HepG2 (cell line): ENCODE data around the gene RPL32. TPM values are rescaled to one million over a fixed set of nuclear protein-coding genes. Genes with fewer than 3 reads are reported as not detected.

ENCODE experiments used
- ATAC-seq: fragments of 200-7000 bp; cut with Tn5 transposase; 3 replicates; pipeline ENCODE4 v1.9.1; 2020; ENCODE audit warnings: mild to moderate bottlenecking, moderate library complexity
- BruUV-seq: library from RNA; stranded (reverse); fragments of 400-500 nt; replicated peaks from 2 replicates; lab custom pipeline; 2021; lab: Mats Ljungman, UMichigan
- CTCF ChIA-PET: fragments of 300-600 bp; formaldehyde crosslinking; extraction: SDS; loops from one replicate; lab custom pipeline; 2021; ENCODE audit warnings: low total read pairs, inconsistent platforms, low intra/inter-chr PET ratio; lab: Yijun Ruan, JAX
- POLR2A ChIA-PET: fragments of 350-600 bp; sonication (Branson Sonifier 250); formaldehyde crosslinking; loops from one replicate; lab custom pipeline; 2020; ENCODE audit warnings: antibody characterized with exemption, inconsistent platforms; lab: Yijun Ruan, JAX
- DNase-seq: peaks from one replicate; pipeline ENCODE4 v3.0.0-alpha.2; 2015; ENCODE audit warnings: low spot score
- FAIRE-seq: peaks from 3 replicates; lab custom pipeline; 2011; peaks lifted over from hg19 to GRCh38; lab: Jason Lieb, UNC
- H2AFZ ChIP-seq: one replicate; pipeline ENCODE4 v1.6.1; 2011; ENCODE audit warnings: low read length, inconsistent platforms
- H3K27ac ChIP-seq: fragments of 300-600 bp; 3 replicates; pipeline ENCODE4 v1.8.0; 2011; ENCODE audit warnings: mixed run types, mild to moderate bottlenecking, mixed read lengths, low read length, inconsistent platforms; ENCODE audit not compliant: insufficient read depth; ENCODE audit errors: extremely low read length
- H3K27me3 ChIP-seq, 2 experiments: fragments of 200-600 bp in 1 of 2; 2 replicates in 1 of 2; 3 replicates in 1 of 2; pipeline versions ENCODE4 v1.6.0 to v1.8.0; 2011; ENCODE audit warnings: low read length in 2 of 2, mild to moderate bottlenecking in 2 of 2, moderate library complexity in 2 of 2, inconsistent platforms in 1 of 2; ENCODE audit not compliant: insufficient read depth in 2 of 2, control insufficient read depth in 1 of 2
- H3K36me3 ChIP-seq, 2 experiments: fragments of 200-600 bp in 1 of 2; replicated peaks in 1 of 2; 2 replicates in 1 of 2; 3 replicates in 1 of 2; pipeline versions ENCODE4 v1.5.1 to v1.8.0; 2011; ENCODE audit warnings: low read length in 2 of 2, inconsistent platforms in 1 of 2; ENCODE audit not compliant: insufficient read depth in 2 of 2, control insufficient read depth in 1 of 2
- H3K4me1 ChIP-seq: 2 replicates; pipeline ENCODE4 v1.5.1; 2012; ENCODE audit warnings: low read length, inconsistent platforms; ENCODE audit not compliant: insufficient read depth
- H3K4me2 ChIP-seq: 2 replicates; pipeline ENCODE4 v1.6.0; 2011; ENCODE audit warnings: low read depth, low read length, inconsistent platforms
- H3K4me3 ChIP-seq, 3 experiments: fragments of 200-600 bp in 1 of 3; sonication (generic), shearing (Covaris generic) in 1 of 3; replicated peaks in 1 of 3; 2 replicates each; pipeline ENCODE4 v1.5.1; 2011 to 2016; ENCODE audit warnings: low read length in 3 of 3, inconsistent platforms in 2 of 3, low read depth in 2 of 3, mild to moderate bottlenecking in 2 of 3, control low read depth in 1 of 3, mixed read lengths in 1 of 3; ENCODE audit not compliant: insufficient read depth in 1 of 3
- H3K79me2 ChIP-seq: one replicate; pipeline ENCODE4 v1.6.1; 2011; ENCODE audit warnings: low read length, inconsistent platforms; ENCODE audit not compliant: insufficient read depth
- H3K9ac ChIP-seq: 2 replicates; pipeline ENCODE4 v1.6.0; 2011; ENCODE audit warnings: mild to moderate bottlenecking, low read depth, low read length, inconsistent platforms; ENCODE audit not compliant: insufficient read depth
- H3K9me3 ChIP-seq: 2 replicates; pipeline ENCODE4 v1.5.1; 2012; ENCODE audit warnings: mild to moderate bottlenecking, low read length
- H4K20me1 ChIP-seq: 2 replicates; pipeline ENCODE4 v1.6.0; 2011; ENCODE audit warnings: inconsistent platforms, mild to moderate bottlenecking, low read length, moderate library complexity; ENCODE audit not compliant: insufficient read depth
- CREM ChIP-seq, 2 experiments: sonication (generic) in 1 of 2; formaldehyde crosslinking in 1 of 2; IDR thresholded peaks; 2 replicates each; pipeline versions ENCODE4 v1.4.0 to v1.6.1; 2016 to 2020; ENCODE audit warnings: antibody characterized with exemption in 1 of 2, mild to moderate bottlenecking in 1 of 2, missing genetic modification reagents in 1 of 2
- KAT8 ChIP-seq: IDR thresholded peaks from 2 replicates; pipeline ENCODE4 v1.6.1; 2016; ENCODE audit warnings: missing genetic modification reagents, missing compliant biosample characterization
- MEIS2 ChIP-seq: sonication (generic); formaldehyde crosslinking; IDR thresholded peaks from 2 replicates; pipeline ENCODE4 v1.9.0; 2021; ENCODE audit warnings: mild to moderate bottlenecking, missing genetic modification reagents
- POGK ChIP-seq: sonication (generic); formaldehyde crosslinking; conservative IDR thresholded peaks from 2 replicates; pipeline ENCODE4 v1.8.0; 2022; ENCODE audit warnings: mild to moderate bottlenecking, moderate library complexity, missing genetic modification reagents
- SAP130 ChIP-seq: IDR thresholded peaks from 2 replicates; pipeline ENCODE4 v1.6.1; 2016; ENCODE audit warnings: low read depth
- SMAD3 ChIP-seq: sonication (generic); formaldehyde crosslinking; IDR thresholded peaks from 2 replicates; pipeline ENCODE4 v1.4.0; 2020; ENCODE audit warnings: missing genetic modification reagents
- UBTF ChIP-seq: sonication (generic); formaldehyde crosslinking; IDR thresholded peaks from 2 replicates; pipeline ENCODE4 v1.4.0; 2020; ENCODE audit warnings: mild to moderate bottlenecking, missing genetic modification reagents
- ZBTB33 ChIP-seq: sonication (generic); formaldehyde crosslinking; IDR thresholded peaks from 2 replicates; pipeline ENCODE4 v1.4.0; 2020; ENCODE audit warnings: missing genetic modification reagents
- ZFY ChIP-seq: sonication (generic); formaldehyde crosslinking; IDR thresholded peaks from 2 replicates; pipeline ENCODE4 v1.4.0; 2020; ENCODE audit warnings: missing genetic modification reagents
- ZNF788 ChIP-seq: sonication (generic); formaldehyde crosslinking; IDR thresholded peaks from 2 replicates; pipeline ENCODE4 v1.5.0; 2020; ENCODE audit warnings: mild to moderate bottlenecking, missing genetic modification reagents, borderline replicate concordance
- WGBS: methylation state at CpG from one replicate; pipeline ENCODE4 v1.1.6; 2017; ENCODE audit warnings: low lambda C conversion rate; 5-methylcytosine and 5-hydroxymethylcytosine counted together
- in situ Hi-C: cut with HindIII; loops from 2 replicates; pipeline ENCODE4 v1.10.0; 2017; ENCODE audit warnings: low pct_unique_long_range_greater_than_20kb; ENCODE audit not compliant: extremely low pct_ligation_motif_present
- intact Hi-C: fragments of 100-400 bp; cut with micrococcal nuclease; formaldehyde crosslinking; loops from one replicate; pipeline ENCODE4 v1.10.0; 2022; ENCODE audit not compliant: unreplicated experiment
- polyA plus RNA-seq, 8 experiments: library from polyadenylated mRNA; depleted of rRNA in 3 of 8; stranded (reverse) in 7 of 8; unstranded in 1 of 8; fragments of >200 nt; fragmentation: Illumina TruSeq in 4 of 8; extraction: Trizol in 4 of 8; gene quantifications; 2 replicates each; pipeline versions ENCODE4 v1.2.1 to v1.2.3, GENCODE V29; 2011 to 2016; ENCODE audit warnings: low read depth in 4 of 8, missing spikeins in 1 of 8, mixed read lengths in 1 of 8; ENCODE audit not compliant: insufficient read depth in 1 of 8
- total RNA-seq, 5 experiments: library from RNA; depleted of rRNA; stranded (reverse); fragments of >200 nt; fragmentation: Illumina TruSeq; extraction: Trizol; gene quantifications; 2 replicates each; pipeline ENCODE4 v1.2.3, GENCODE V29; 2016; ENCODE audit warnings: low read depth in 1 of 5

Gene RPL32
- total and polyA plus RNA-seq, 2 of the 13 experiments (the other 11 are each of a cell fraction or from before 2014, with no cell fraction given), result 1,781 to 2,401 TPM

- Histone ChIP-seq H3K9me3 (no peaks in the 10 kb centered on the region; the same call in 1 of the 2 replicates), H3K27me3 (peaks cover 2 to 62% of the 10 kb centered on the region in 2 experiments), H4K20me1 (0 out of 2 replicates have a peak, but pooled peaks cover 1% of the 10 kb centered on the region), H3K27ac (no peak overlapping the region), H3K4me3 (peak overlapping the region in 1 of 3 experiments; percentile 23; a peak in 2 of 6 replicates), H3K4me1 (no peaks in the 10 kb centered on the region; the same call in 1 of the 2 replicates), H3K9ac (no peak overlapping the region), H2AFZ (no peak overlapping the region), H3K4me2 (peak overlapping the region; percentile 55), H3K36me3 (no peaks in the 10 kb centered on the region), H3K79me2 (no peaks in the 10 kb centered on the region)
- peak; percentile 89 for ATAC-seq
- 40% methylated on average over 34 of the region's 45 CpGs for WGBS
- intact Hi-C loops (loop anchor here (1.0 kb wide), 2 partner anchors 24 to 116 kb away; no protein-coding TSS in a partner anchor), in situ Hi-C loops (no loop called here)
- peak; percentile 77 for DNase-seq
- ChIA-PET CTCF (interaction anchor here (1.1 to 2.7 kb wide), 3 partner anchors 23 to 116 kb away, joined by 3 to 39 read pairs (median 5); partner anchors contain the start of gene RPL32), POLR2A (interaction anchor here (0.8 kb wide), 1 partner anchor 22 kb away, joined by 3 read pairs; no protein-coding TSS in a partner anchor)
- FAIRE-seq, result peak; percentile 86
- no TSS peak for BruUV-seq
- TF ChIP-seq POGK (CRISPR knock-in tag) (0 out of 2 replicates have a peak, but pooled peaks have one; percentile 29), ZBTB33 (CRISPR knock-in tag) (peak; percentile 46; the same call in 1 of the 2 replicates), ZFY (CRISPR knock-in tag) (peak; percentile 53; the same call in 1 of the 2 replicates), ZNF788 (peak; percentile 51; the same call in 1 of the 2 replicates), KAT8 (CRISPR knock-in tag) (no peak; the same call in 1 of the 2 replicates), SAP130 (CRISPR knock-in tag) (peak; percentile 57), UBTF (CRISPR knock-in tag) (peak; percentile 77), CREM (IDR thresholded peaks at IDR 0.05) (peak; percentile 23; the same call in 1 of the 2 replicates), CREM (CRISPR knock-in tag; IDR thresholded peaks at IDR 0.05) (no peak), MEIS2 (CRISPR knock-in tag) (0 out of 2 replicates have a peak, but pooled peaks have one; percentile 43), SMAD3 (peak; percentile 24; the same call in 1 of the 2 replicates)
Measured at GRCh38 chr3:12868039-12869034, 27.0 kb upstream of the RPL32 start.
